SK-N-SH treated with all-trans-retinoic acid at 6 μM for 48 hours (cell line): ENCODE measurements around the gene SPATA46.

Experiments
- ATAC-seq: fragments of 200-7000 bp; cut with Tn5 transposase; 3 replicates; pipeline ENCODE4 v1.9.1; 2020; ENCODE audit warnings: mild to moderate bottlenecking, moderate library complexity
- ARNTL ChIP-seq: fragments of 450-650 bp; formaldehyde crosslinking; IDR thresholded peaks from 2 replicates; pipeline ENCODE4 v1.5.0; 2020; ENCODE audit warnings: low read depth, mild to moderate bottlenecking, moderate library complexity, borderline replicate concordance
- BACH2 ChIP-seq: fragments of 250-450 bp; sonication (Bioruptor Pico); IDR thresholded peaks from 2 replicates; pipeline ENCODE4 v1.9.0; 2021; ENCODE audit warnings: mild to moderate bottlenecking, borderline replicate concordance
- CREB5 ChIP-seq: fragments of 250-450 bp; sonication (Bioruptor Pico); IDR thresholded peaks from 2 replicates; pipeline ENCODE4 v1.5.1; 2020; ENCODE audit warnings: low read depth, mild to moderate bottlenecking, moderate library complexity
- CSDC2 ChIP-seq: fragments of 250-450 bp; sonication (Bioruptor Pico); IDR thresholded peaks from 2 replicates; pipeline ENCODE4 v1.5.0; 2020; ENCODE audit warnings: mild to moderate bottlenecking, moderate library complexity
- GLIS3 ChIP-seq: fragments of 250-450 bp; sonication (Bioruptor Pico); IDR thresholded peaks from 2 replicates; pipeline ENCODE4 v1.5.0; 2020; ENCODE audit warnings: mild to moderate bottlenecking, moderate library complexity
- ISL1 ChIP-seq: fragments of 250-450 bp; sonication (Bioruptor Pico); IDR thresholded peaks from 2 replicates; pipeline ENCODE4 v2.1.2; 2022; ENCODE audit warnings: mild to moderate bottlenecking, moderate library complexity
- PATZ1 ChIP-seq: fragments of 250-450 bp; sonication (Bioruptor Pico); IDR thresholded peaks from 2 replicates; pipeline ENCODE4 v1.8.0; 2020; ENCODE audit warnings: mild to moderate bottlenecking, moderate library complexity, borderline replicate concordance
- PPARA ChIP-seq: fragments of 250-450 bp; sonication (Bioruptor Pico); IDR thresholded peaks from 2 replicates; pipeline ENCODE4 v1.5.0; 2020; ENCODE audit warnings: mild to moderate bottlenecking, borderline replicate concordance
- RARB ChIP-seq: fragments of 250-450 bp; sonication (Bioruptor Pico); IDR thresholded peaks from 2 replicates; pipeline ENCODE4 v1.8.0; 2021; ENCODE audit warnings: mild to moderate bottlenecking, moderate library complexity
- TCF4 ChIP-seq: fragments of 250-450 bp; sonication (Bioruptor Pico); IDR thresholded peaks from 2 replicates; pipeline ENCODE4 v1.8.0; 2021; ENCODE audit warnings: mild to moderate bottlenecking, moderate library complexity, borderline replicate concordance
- TOX ChIP-seq: fragments of 250-450 bp; sonication (Bioruptor Pico); IDR thresholded peaks from 2 replicates; pipeline ENCODE4 v1.8.0; 2021; ENCODE audit warnings: mild to moderate bottlenecking, moderate library complexity, borderline replicate concordance
- TSHZ2 ChIP-seq: fragments of 250-450 bp; sonication (Bioruptor Pico); IDR thresholded peaks from 2 replicates; pipeline ENCODE4 v1.5.0; 2020; ENCODE audit warnings: mild to moderate bottlenecking, moderate library complexity
- ZC3H10 ChIP-seq: fragments of 250-450 bp; sonication (Bioruptor Pico); IDR thresholded peaks from 2 replicates; pipeline ENCODE4 v1.5.1; 2021; ENCODE audit warnings: mild to moderate bottlenecking, moderate library complexity
- ZFP3 ChIP-seq: fragments of 250-450 bp; sonication (Bioruptor Pico); IDR thresholded peaks from 2 replicates; pipeline ENCODE4 v1.5.0; 2020; ENCODE audit warnings: mild to moderate bottlenecking, moderate library complexity
- ZFP30 ChIP-seq: fragments of 450-650 bp; formaldehyde crosslinking; IDR thresholded peaks from 2 replicates; pipeline ENCODE4 v1.5.0; 2022; ENCODE audit warnings: mild to moderate bottlenecking, moderate library complexity
- ZNF70 ChIP-seq: fragments of 450-650 bp; formaldehyde crosslinking; IDR thresholded peaks from 2 replicates; pipeline ENCODE4 v1.5.0; 2020; ENCODE audit warnings: mild to moderate bottlenecking, moderate library complexity
- ZNF8 ChIP-seq: fragments of 450-650 bp; formaldehyde crosslinking; IDR thresholded peaks from 2 replicates; pipeline ENCODE4 v1.5.0; 2020; ENCODE audit warnings: mild to moderate bottlenecking, moderate library complexity
- TF ChIP-seq, protein P1 (sequence below): fragments of 250-450 bp; sonication (Bioruptor Pico); IDR thresholded peaks from 2 replicates; pipeline ENCODE4 v1.8.0; 2021; ENCODE audit warnings: low read depth, mild to moderate bottlenecking, moderate library complexity, borderline replicate concordance

SPATA46 gene

GRCh38 chr1:162384601-162385279 is 8.1 kb upstream of the SPATA46 start (continued):
- TF ChIP-seq PATZ1 (CRISPR knock-in tag) (no peak), ZNF8 (CRISPR knock-in tag) (no peak), PPARA (no peak), GLIS3 (no peak), CREB5 (CRISPR knock-in tag) (no peak), ZFP3 (CRISPR knock-in tag) (no peak)

- ATAC-seq: no peak
- no peak for TF ChIP-seq PATZ1 (CRISPR knock-in tag)
- no peak for TF ChIP-seq TSHZ2 (CRISPR knock-in tag)
- no peak for TF ChIP-seq ZFP3 (CRISPR knock-in tag)
- TF ChIP-seq CSDC2 (CRISPR knock-in tag): no peak
- no peak for TF ChIP-seq PPARA
- no peak for TF ChIP-seq ZC3H10 (CRISPR knock-in tag)
- TF ChIP-seq TOX (CRISPR knock-in tag): no peak
- TF ChIP-seq ZNF8 (CRISPR knock-in tag): no peak
- TF ChIP-seq, protein P1, sequence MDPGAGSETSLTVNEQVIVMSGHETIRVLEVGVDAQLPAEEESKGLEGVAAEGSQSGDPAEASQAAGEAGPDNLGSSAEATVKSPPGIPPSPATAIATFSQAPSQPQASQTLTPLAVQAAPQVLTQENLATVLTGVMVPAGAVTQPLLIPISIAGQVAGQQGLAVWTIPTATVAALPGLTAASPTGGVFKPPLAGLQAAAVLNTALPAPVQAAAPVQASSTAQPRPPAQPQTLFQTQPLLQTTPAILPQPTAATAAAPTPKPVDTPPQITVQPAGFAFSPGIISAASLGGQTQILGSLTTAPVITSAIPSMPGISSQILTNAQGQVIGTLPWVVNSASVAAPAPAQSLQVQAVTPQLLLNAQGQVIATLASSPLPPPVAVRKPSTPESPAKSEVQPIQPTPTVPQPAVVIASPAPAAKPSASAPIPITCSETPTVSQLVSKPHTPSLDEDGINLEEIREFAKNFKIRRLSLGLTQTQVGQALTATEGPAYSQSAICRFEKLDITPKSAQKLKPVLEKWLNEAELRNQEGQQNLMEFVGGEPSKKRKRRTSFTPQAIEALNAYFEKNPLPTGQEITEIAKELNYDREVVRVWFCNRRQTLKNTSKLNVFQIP (CRISPR knock-in tag): no peak
- TF ChIP-seq RARB: no peak
- no peak for TF ChIP-seq ZFP30 (CRISPR knock-in tag)
Observed at GRCh38 chr1:162384116-162384515, 7.5 kb upstream of the SPATA46 start.

DNA sequence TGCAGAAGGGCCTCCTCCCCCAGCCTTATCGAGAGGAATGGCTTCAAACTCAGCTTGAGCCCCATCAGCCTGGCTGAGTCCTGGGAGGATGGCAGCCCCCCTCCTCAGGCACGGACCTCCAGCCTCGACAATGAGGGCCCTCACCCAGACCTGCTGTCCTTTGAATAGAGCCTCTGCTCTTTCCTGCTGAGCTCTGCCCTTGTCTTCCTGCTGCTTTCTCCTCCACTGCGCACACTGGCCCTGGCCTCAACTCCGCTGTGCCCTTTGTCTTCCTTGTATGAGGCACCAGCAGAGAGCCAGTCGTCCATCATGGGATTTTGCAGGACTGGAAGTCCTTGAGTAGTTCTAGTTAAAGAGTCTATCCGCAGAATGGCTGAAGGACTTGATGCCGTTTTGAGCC is 6.9 kb upstream of the SPATA46 start:
- no peak for TF ChIP-seq ZFP3 (CRISPR knock-in tag)
- no peak for TF ChIP-seq PATZ1 (CRISPR knock-in tag)
- TF ChIP-seq ISL1 (CRISPR knock-in tag): no peak
- no peak for TF ChIP-seq GLIS3
- TF ChIP-seq CSDC2 (CRISPR knock-in tag): no peak
- no peak for TF ChIP-seq ZNF8 (CRISPR knock-in tag)
- TF ChIP-seq ARNTL (CRISPR knock-in tag): no peak
- TF ChIP-seq BACH2: no peak
- TF ChIP-seq RARB: no peak
- TF ChIP-seq ZC3H10 (CRISPR knock-in tag): no peak
- no peak for TF ChIP-seq TSHZ2 (CRISPR knock-in tag)
- TF ChIP-seq, protein P1 (CRISPR knock-in tag): no peak
- TF ChIP-seq TCF4: no peak
- no peak for TF ChIP-seq ZNF70 (CRISPR knock-in tag)
- no peak for TF ChIP-seq TOX (CRISPR knock-in tag)
- TF ChIP-seq, all 23 proteins: peak for 0
- no peak for ATAC-seq
